ENCODE results near the gene EHD4.
A peak's percentile ranks its signal among the peaks of the same experiment; 100 is the strongest.

Gene EHD4

DNA sequence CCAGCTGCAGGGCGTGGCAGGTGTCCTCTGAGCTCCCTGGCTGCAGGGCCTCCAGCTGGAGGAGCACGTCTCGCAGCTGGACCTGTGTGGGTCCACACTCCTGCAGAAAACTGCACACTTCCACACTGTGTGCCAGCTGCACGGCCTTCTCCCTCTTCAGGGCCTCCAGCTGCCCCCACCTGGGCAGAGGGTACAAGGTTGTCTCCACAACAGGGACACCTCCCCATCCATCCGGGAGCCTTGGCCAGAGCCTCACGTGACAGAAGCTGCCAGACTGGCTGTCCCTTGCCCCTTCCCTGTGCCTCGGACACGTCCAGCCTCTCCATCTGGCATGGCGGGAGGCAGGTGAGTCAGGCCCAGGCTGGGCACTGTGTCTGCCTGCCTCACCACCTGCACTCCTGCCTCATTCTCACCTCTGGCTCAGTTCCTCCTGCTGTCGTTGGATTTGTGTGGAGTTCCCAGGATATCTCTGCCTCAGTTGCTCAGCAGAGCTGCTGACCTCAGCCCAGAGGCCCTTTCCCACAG is 93.0 kb downstream of the EHD4 start:
- H3K9me3 ChIP-seq (ENCODE audit: low read length) = no peaks in the 10 kb centered on the region
- no peak for TF ChIP-seq EZH2 (IDR thresholded peaks at IDR 0.05; ENCODE audit: borderline replicate concordance, low read length)
- TF ChIP-seq, protein P1, sequence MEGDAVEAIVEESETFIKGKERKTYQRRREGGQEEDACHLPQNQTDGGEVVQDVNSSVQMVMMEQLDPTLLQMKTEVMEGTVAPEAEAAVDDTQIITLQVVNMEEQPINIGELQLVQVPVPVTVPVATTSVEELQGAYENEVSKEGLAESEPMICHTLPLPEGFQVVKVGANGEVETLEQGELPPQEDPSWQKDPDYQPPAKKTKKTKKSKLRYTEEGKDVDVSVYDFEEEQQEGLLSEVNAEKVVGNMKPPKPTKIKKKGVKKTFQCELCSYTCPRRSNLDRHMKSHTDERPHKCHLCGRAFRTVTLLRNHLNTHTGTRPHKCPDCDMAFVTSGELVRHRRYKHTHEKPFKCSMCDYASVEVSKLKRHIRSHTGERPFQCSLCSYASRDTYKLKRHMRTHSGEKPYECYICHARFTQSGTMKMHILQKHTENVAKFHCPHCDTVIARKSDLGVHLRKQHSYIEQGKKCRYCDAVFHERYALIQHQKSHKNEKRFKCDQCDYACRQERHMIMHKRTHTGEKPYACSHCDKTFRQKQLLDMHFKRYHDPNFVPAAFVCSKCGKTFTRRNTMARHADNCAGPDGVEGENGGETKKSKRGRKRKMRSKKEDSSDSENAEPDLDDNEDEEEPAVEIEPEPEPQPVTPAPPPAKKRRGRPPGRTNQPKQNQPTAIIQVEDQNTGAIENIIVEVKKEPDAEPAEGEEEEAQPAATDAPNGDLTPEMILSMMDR (IDR thresholded peaks at IDR 0.05; ENCODE audit: low read length) = no peak
- no peak overlapping the region for H3K4me2 ChIP-seq (ENCODE audit: low read length)
- no peaks in the 10 kb centered on the region for H3K79me2 ChIP-seq (ENCODE audit: insufficient read depth, low read length)
- no peaks in the 10 kb centered on the region for H3K36me3 ChIP-seq (ENCODE audit: insufficient read depth, low read length)
- no peaks in the 10 kb centered on the region for H3K4me1 ChIP-seq (ENCODE audit: insufficient read depth, low read length, severe bottlenecking)
- no peaks in the 10 kb centered on the region for H4K20me1 ChIP-seq (ENCODE audit: insufficient read depth, low read length)
- no peaks in the 10 kb centered on the region for H3F3A ChIP-seq (ENCODE audit: insufficient read depth, low read length)
- H3K4me3 ChIP-seq (ENCODE audit: low read depth, low read length, poor library complexity, severe bottlenecking) = no peak overlapping the region
- H3K9me2 ChIP-seq (ENCODE audit: low read depth, low read length) = no peaks in the 10 kb centered on the region
- no peak overlapping the region for H2AFZ ChIP-seq (ENCODE audit: low read length)
- H3K27me3 ChIP-seq (ENCODE audit: insufficient read depth, low read length) = peaks cover 7% of the 10 kb centered on the region; the same call in 1 of the 2 replicates
- no peak overlapping the region for H3K27ac ChIP-seq (ENCODE audit: low read depth, low read length, poor library complexity, severe bottlenecking)
- H3K9ac ChIP-seq (ENCODE audit: low read length) = no peak overlapping the region

DNA sequence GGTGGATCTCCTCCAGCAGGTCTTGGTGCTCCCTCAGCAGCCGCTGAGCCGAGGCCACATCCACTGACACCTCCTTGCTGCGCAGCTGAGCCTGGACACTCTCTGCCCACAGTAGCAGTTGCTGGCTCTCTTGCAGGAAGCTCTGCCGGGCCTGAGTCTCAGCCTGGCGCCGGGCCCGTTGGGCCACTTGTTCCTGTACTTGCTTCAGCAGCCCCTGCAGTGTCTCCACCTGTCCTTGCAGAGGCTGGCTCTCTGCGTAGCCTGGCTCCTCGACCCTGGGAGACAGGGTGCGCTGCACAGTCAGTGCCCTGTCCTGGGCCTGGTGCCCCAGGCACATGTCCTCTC is 94.0 kb downstream of the EHD4 start:
- no peak overlapping the region for H3K27ac ChIP-seq (ENCODE audit: low read depth, low read length, poor library complexity, severe bottlenecking)
- no peaks in the 10 kb centered on the region for H4K20me1 ChIP-seq (ENCODE audit: insufficient read depth, low read length)
- no peaks in the 10 kb centered on the region for H3K9me2 ChIP-seq (ENCODE audit: low read depth, low read length)
- peaks cover 7% of the 10 kb centered on the region for H3K27me3 ChIP-seq (ENCODE audit: insufficient read depth, low read length)
- no peaks in the 10 kb centered on the region for H3K36me3 ChIP-seq (ENCODE audit: insufficient read depth, low read length)
- no peaks in the 10 kb centered on the region for H3F3A ChIP-seq (ENCODE audit: insufficient read depth, low read length)
- TF ChIP-seq EZH2 (IDR thresholded peaks at IDR 0.05; ENCODE audit: borderline replicate concordance, low read length) = no peak
- TF ChIP-seq, protein P1 (IDR thresholded peaks at IDR 0.05; ENCODE audit: low read length) = no peak
- H3K4me2 ChIP-seq (ENCODE audit: low read length) = no peak overlapping the region
- H3K4me1 ChIP-seq (ENCODE audit: insufficient read depth, low read length, severe bottlenecking) = no peaks in the 10 kb centered on the region
- H3K79me2 ChIP-seq (ENCODE audit: insufficient read depth, low read length) = no peaks in the 10 kb centered on the region
- no peak overlapping the region for H2AFZ ChIP-seq (ENCODE audit: low read length)
- H3K4me3 ChIP-seq (ENCODE audit: low read depth, low read length, poor library complexity, severe bottlenecking) = no peak overlapping the region
- H3K9ac ChIP-seq (ENCODE audit: low read length) = no peak overlapping the region
- no peaks in the 10 kb centered on the region for H3K9me3 ChIP-seq (ENCODE audit: low read length)

DNA sequence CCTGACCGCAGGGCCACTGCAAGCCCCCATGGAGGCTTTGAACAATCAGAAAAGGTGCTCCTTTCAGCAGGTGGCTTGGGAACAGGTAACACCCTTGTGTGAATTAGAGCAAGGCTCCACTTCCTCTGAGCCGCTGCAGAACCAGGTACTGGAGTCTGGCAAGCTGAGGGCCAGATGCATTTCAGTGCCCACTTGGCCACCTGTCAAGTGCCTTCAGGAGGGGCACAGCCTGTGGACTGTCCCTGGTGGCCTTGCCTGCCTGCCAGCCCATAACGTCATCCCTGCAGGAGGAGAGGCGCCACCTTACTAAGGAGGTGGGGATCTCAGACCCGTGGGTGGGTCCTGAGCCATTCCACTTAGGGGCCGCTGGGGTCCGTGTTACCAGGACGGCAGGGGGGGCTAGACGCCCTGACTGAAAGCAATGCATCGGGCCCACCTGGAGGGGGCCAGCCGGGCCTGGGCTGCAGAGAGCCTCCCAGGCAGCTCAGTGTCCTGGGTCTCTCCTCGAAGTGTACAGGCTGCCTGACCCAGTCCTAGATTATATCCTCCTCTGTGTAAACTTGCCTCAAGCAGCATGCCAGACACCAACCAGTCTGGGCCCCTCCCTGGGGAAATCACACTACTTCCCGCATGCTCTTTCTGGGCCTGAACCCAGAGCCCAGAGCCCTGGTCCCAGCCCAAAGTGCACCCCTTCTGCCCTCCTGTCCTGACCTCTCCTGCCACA is 94.6 kb downstream of the EHD4 start:
- TF ChIP-seq, protein P1 (IDR thresholded peaks at IDR 0.05; ENCODE audit: low read length) = peak; percentile 11; the same call in 1 of the 2 replicates
- no peak for TF ChIP-seq EZH2 (IDR thresholded peaks at IDR 0.05; ENCODE audit: borderline replicate concordance, low read length)
- peaks cover 7% of the 10 kb centered on the region for H3K27me3 ChIP-seq (ENCODE audit: insufficient read depth, low read length)

More for the DNA sequence above, 94.6 kb downstream of the EHD4 start:
- Histone ChIP-seq H3K9me3 (ENCODE audit: low read length) (no peaks in the 10 kb centered on the region), H3F3A (ENCODE audit: insufficient read depth, low read length) (no peaks in the 10 kb centered on the region), H2AFZ (ENCODE audit: low read length) (no peak overlapping the region), H4K20me1 (ENCODE audit: insufficient read depth, low read length) (no peaks in the 10 kb centered on the region), H3K27ac (ENCODE audit: low read depth, low read length, poor library complexity, severe bottlenecking) (no peak overlapping the region), H3K9ac (ENCODE audit: low read length) (no peak overlapping the region), H3K4me1 (ENCODE audit: insufficient read depth, low read length, severe bottlenecking) (no peaks in the 10 kb centered on the region), H3K4me3 (ENCODE audit: low read depth, low read length, poor library complexity, severe bottlenecking) (no peak overlapping the region), H3K36me3 (ENCODE audit: insufficient read depth, low read length) (no peaks in the 10 kb centered on the region), H3K9me2 (ENCODE audit: low read depth, low read length) (no peaks in the 10 kb centered on the region), H3K79me2 (ENCODE audit: insufficient read depth, low read length) (no peaks in the 10 kb centered on the region), H3K4me2 (ENCODE audit: low read length) (no peak overlapping the region)
